ENCODE results near the gene DCTN1.

Gene DCTN1

GRCh38 chr2:74321737-74322136 is 58.4 kb downstream of the DCTN1 start:
- DNase-seq (ENCODE audit: low spot score), result no peak

GRCh38 chr2:74317701-74318100 is 62.4 kb downstream of the DCTN1 start:
- no peak for DNase-seq (ENCODE audit: low spot score)

GRCh38 chr2:74316627-74317295 is 63.4 kb downstream of the DCTN1 start:
- no peak for DNase-seq (ENCODE audit: low spot score)

GRCh38 chr2:74314107-74314506 is 66.0 kb downstream of the DCTN1 start:
- DNase-seq (ENCODE audit: low spot score), result no peak

GRCh38 chr2:74313497-74313896 is 66.6 kb downstream of the DCTN1 start:
- DNase-seq (ENCODE audit: low spot score), result no peak

GRCh38 chr2:74312913-74313312 is 67.2 kb downstream of the DCTN1 start:
- DNase-seq (ENCODE audit: low spot score), result no peak
